Stimulated activated CD4-positive, alpha-beta T cell treated with anti-CD3 and anti-CD28 coated beads, Interleukin-2, amount 100 ng/mL, for 48 hours (primary cell): Measurements from ENCODE around the gene CMTM4.

Source experiments
- DNase-seq, 2 donors: peaks; one replicate each; pipeline ENCODE4 v3.0.0-alpha.2; 2020

The CMTM4 gene

DNA sequence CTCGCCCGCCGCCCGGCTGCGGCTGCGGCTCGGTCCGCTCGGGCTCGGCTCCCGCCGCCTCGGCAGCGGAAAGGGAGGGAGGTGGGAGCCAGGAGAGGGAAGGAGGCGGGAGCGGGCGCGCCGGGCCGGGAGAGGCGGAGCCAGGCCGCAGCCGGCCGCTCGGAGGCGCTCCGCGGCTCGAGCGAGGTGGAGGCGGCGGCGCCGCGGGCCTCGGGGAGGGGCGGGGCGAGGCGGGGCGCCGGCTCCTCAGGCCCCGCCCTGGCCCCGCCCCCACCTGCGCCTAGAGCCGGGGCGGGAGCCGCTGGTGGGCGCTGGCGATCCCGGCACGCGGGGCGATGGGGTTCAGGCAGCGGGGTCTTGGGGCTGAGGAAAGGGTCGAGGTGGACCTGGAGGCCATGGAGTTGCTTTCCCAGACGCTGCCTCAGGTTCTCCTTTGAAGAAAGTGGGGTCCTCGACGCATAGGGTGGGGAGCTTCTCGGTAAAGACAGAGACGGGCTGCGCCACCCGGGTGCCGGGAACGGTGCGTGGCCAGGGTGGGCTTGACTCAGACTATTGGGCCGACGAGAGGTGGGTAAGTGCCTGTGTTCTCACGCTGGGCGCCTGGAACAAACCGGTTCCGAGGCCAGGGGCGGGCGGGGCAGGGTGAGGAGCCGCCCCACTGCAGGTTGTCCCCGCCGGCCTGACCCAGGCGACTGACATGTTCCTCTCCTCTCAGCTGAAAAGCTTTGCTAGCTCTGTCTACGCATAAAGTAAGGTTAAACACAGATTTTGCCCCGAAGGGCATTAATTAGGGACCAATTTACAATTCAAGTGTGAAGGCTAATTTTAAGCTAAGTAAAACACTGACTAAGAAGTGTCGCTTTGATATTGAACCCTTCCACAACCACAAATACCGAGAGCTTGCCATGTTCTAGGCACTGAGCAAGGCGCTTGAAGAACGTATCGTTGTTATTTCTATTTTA lies at the start of gene CMTM4:
Gene CMTM4, minus strand, starts transcription at position 75 of the 962 bp plus-strand sequence. CDS start 218 bp downstream, outside the sequence.
- peak; percentile 58 to 74 for DNase-seq

GRCh38 chr16:66746048-66746447 lies 49.5 kb upstream of the CMTM4 start:
- no peak for DNase-seq

- DNase-seq = no peak
Observed at GRCh38 chr16:66741950-66742808, 45.6 kb upstream of the CMTM4 start.

DNA sequence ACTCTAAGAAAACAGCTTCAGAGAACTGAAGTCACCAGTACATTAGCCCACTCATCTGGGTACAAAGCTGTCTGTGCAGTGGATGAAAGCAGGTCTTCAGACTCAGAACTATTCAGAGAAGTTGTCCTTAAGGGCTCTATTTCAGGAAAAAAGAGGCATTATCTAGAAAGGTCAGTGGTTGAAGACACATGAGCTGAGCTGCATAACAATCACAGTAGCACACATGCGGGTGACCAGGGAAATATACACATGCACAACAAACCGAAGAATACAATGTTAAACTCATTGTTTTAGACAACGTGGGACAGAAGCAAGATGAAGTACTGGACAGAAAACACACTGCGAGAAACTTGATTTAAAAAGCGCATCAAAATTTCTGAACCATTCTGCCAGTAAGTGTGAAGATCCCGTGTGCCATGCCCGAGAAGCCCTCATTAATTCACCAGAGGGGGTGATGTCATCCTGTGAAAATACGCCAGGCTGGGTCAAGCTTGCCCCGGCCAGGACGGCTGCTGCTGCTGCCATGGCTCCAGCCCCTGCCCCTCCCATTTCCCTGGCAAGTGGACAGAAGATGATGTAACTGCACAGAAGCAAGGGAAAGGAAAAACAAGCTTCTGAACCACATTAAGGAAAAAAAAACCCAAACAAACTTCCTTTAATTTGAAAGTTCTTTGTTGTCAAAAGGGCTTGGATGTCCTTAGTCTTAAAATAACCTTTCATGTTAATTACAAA lies 44.8 kb upstream of the CMTM4 start:
- DNase-seq = no peak

GRCh38 chr16:66740533-66740932 lies 44.0 kb upstream of the CMTM4 start:
- no peak for DNase-seq

DNA sequence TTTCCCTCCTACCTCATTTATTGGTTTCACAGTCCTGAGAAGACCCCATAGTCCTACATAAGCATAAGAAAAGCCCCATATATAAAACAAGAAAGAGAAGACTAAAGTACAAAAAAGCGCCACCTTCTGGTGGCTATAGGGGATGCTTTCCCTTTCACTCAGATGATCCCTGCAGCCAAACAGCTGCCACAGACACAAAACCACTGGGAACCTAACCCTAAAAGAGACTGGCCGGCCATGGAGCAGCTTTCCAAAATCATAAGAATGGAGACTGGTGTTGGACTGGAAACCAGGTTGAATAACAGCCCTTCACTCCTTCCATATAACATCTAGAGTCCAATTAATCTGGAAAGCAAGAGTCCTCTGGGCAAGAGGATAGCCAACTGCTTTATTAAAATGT lies 43.5 kb upstream of the CMTM4 start:
- DNase-seq = peak; percentile 17 to 36

DNA sequence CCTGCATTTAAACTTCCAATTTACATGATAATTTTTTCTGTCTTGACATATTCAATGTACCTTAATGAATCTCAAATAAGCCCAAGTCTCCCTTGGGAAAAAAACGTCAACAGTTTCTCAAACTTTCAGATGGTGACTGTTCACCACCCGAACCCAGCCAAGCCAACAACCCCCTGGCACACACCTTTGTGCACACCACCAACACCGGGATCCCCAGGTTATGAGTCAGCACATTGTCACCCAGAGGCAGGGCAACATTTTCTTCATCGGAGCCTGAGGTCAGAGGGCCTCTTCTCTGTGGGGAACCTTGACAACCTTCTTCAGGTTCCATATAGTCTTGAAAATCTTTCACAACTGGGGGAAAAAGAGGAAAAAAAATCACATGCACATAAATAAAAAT lies 39.3 kb upstream of the CMTM4 start:
- no peak for DNase-seq

DNA sequence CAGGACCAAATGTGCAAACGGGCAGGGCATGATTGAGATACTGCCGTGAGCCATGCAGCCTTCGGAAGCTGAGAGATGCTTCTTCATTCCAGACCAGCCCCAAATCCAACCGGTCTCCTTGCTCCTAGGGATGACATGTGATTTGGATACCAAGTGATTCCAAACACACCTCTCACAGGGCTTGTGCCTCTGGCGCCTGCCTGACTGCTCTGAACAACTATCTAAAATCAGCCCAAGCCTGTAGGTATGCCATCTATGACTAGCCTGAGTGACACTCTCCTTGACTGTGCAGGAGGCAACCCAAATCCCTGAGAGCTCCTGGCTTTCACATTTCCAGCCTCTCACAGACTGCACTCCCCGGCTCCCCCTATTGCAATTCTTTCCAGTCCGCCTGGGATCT lies 34.6 kb upstream of the CMTM4 start:
- no peak for DNase-seq

DNA sequence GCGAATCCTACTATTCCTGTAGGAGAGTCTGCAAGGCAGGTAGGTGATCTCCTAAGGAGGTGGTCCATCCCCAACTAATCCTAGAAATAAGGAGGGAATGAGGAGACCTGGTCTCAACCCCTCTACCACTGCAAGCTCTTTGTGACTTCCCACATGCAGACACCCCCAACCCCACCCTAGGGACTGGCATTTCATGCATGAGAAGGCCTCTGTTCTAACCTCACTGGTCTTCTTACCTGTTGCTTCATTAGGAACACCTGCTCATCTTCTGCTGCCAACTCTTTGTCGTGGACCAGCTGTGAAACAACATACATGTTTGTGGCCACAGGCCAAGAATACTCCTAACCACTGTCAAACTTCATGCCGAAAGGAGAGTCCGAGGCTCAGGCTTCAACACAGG lies 32.3 kb upstream of the CMTM4 start:
- DNase-seq = no peak

DNA sequence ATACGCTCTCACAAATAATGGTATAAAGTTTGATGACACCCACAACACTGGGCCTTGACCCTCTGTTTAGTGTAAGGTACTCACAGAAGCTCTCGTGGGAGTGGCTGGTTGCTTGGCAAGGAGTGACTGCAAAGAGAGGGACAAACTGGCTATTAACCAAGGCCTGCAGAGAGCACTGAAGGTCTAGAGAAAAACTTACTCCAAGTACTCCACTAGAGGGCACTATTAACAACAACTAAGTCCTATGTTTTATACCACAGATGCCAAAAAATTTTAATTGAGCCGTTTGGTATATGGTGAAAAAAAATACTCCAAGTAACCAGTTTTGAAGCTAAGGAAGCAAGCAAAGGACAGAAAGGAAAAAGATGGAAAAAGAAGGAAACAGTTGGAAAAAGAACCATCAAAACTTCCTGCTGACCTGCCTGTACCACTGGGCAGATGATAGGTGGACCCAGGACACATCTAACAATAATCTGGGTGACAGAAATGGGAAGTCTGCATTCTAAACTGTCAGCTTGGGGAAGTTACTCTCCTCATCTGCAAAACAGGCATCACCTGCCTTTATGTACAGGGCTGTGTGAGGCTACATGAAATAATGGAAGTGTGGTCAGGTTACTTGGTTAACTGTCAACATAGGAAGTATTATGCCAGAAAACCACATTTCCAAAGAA lies 31.7 kb upstream of the CMTM4 start:
- no peak for DNase-seq

DNA sequence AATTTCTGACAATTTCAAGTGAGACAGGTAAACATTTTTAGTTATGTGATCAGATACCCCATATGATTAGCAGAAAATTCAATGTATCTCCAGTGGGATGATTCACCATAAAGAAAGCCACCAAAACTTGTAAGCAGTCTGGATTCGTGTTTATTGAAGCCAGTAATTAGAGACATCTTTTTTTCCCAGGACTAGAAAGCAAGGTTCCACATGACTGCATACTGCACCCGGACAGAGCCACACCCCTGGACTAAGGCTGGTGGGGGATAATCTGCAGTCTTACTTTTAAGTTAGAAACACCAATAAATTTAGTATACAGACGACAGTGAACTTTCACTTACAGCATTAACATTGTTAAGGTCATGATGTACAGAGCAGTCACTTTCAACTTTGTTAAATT lies 24.2 kb upstream of the CMTM4 start:
- DNase-seq = no peak

DNA sequence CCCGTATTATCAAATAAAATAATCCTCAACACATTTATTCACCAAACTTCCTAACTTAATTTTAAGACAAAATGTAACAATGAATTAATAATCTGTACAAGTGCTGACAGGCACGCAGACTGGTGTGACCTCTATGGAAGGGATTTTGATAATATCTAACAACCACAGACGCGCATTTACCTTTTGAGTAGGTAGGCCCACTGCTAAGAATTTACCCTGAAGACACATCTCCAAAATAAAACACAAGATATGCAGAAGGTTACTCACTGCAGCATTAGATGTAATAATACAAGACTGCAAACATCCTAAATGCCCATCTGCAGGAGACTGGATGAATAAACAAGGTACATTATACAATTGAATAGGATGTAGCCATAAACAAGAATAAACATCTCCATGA lies 22.7 kb upstream of the CMTM4 start:
- DNase-seq = no peak

DNA sequence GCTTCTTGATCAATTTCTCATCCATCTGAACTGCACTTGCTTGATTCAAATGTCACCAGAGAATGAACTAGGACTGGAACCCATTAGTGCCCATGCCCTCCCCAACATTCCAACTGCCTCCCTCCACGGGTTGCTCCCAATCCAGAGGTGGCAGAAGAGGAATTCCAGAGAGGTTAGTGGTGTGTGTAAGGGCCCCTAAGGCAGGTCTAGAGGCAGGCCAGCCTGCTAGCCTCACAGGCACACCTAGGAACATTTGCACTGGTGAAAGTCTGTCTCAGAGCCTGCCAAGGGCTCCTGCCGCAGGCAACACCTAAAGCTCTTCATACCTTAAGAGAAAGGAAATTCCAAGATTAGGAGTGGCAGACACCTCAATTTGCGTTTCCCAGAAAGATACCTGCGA lies 21.2 kb upstream of the CMTM4 start:
- no peak for DNase-seq

GRCh38 chr16:66717112-66717675 lies 20.7 kb upstream of the CMTM4 start:
- DNase-seq = no peak

DNA sequence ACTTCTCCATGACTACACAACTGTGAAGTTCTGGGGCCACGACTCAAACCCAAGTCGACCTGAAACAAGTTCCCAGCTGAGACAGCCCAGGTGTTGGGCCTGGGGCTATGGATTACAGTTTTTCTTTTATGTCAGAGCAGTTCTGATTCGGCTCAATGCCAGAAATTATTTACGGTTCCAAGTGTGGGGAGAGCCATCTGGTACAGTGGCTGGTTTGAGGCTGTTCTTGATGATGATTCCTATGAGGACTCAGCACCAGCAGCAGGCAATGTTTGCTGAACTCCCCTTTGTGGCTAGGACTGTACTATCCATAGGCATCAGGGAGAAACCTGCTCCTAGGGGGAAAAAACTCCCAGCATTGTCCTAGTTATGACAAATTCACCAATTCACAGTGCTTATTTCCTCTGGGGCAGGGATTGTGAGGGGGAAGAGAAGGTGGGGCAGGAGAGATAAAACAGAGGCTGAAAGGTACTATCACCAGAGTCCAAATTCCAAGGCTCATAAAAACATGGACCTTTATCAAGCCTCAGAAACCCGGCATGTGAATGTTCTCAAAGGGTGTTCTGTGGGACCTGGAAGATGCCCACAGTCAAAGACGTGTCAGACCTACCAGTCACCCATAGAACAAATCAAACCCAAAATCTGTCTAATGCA lies 18.2 kb upstream of the CMTM4 start:
- DNase-seq = no peak

DNA sequence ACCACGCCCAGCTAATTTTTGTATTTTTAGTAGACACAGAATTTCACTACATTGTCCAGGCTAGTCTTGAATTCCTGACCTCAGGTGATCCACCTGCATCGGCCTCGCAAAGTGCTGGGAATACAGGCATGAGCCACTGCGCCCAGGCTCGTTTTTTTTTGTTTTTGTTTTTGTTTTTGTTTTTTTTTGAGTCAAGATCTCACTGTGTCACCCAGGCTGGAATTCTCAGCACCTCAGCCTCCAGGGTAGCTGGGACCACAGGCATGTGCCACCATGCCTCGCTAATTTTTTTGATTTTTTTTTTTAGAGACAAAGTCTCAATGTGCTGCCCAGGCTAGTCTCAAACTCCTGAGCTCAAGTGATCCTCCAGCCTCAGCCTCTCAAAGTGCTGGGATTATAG lies 17.5 kb upstream of the CMTM4 start:
- no peak for DNase-seq

DNA sequence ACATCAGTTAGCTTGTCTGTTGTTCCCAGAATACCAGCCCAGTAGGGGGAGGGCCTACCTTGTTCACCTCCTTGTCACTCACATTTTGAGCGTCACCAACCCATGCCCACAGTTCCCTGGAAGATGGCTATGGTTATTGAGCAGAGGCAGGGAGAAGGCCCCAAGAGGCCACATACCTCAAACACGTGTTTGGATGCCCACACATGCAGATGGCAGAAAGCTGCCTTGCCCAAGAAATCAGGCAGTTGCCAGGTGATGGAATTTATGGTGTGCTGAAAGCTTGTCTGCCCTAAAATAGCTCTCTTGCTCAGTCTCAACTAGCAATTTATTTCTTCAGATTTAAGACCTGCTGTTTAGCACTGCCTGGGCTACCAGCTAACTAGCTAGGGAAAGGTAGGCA lies 16.5 kb upstream of the CMTM4 start:
- no peak for DNase-seq

DNA sequence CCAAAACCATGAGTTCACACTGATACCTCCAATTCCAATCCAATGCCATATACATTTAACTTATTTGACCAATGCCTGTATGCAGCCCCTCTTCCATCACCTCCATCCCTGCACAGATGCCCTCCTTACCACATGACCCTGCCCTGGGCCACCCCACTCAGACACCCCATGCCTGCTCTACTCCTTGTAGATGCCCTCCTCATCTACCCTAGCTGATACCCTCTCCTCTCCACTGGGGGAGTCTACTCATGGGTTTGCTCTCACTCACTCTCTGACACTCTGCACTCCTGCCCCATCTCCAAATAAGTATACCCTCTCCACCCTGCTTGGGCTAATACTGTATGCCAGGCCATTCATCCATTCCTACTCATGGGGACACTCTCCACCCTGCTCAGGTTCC lies 16.0 kb upstream of the CMTM4 start:
- DNase-seq = no peak

GRCh38 chr16:66711581-66711980 lies 15.0 kb upstream of the CMTM4 start:
- no peak for DNase-seq

- DNase-seq = no peak
Observed at GRCh38 chr16:66706506-66706880, 9.9 kb upstream of the CMTM4 start.

- DNase-seq = no peak
Observed at GRCh38 chr16:66705790-66706505, 9.4 kb upstream of the CMTM4 start.
